Liver (tissue), 9 donors: Measurements from ENCODE around the gene CRELD2. TPM values are rescaled to one million over a fixed set of nuclear protein-coding genes. Genes with fewer than 3 reads are reported as not detected.

Source experiments
- DNase-seq: peaks from one replicate; pipeline ENCODE4 v3.0.0-alpha.2; 2017; ENCODE audit warnings: low spot score
- H3K27ac ChIP-seq, 2 donors: one replicate each; pipeline ENCODE4 v1.7.0; 2013; ENCODE audit warnings: inconsistent platforms in 2 of 2, low read length in 2 of 2, control low read depth in 1 of 2, low read depth in 1 of 2, mild to moderate bottlenecking in 1 of 2
- H3K27me3 ChIP-seq, 4 donors: one replicate each; pipeline versions ENCODE4 v1.6.1 to v1.7.0; 2013; ENCODE audit warnings: low read length in 3 of 4, inconsistent platforms in 1 of 4, mild to moderate bottlenecking in 1 of 4, moderate library complexity in 1 of 4; ENCODE audit not compliant: control insufficient read depth in 4 of 4, insufficient read depth in 4 of 4
- H3K36me3 ChIP-seq, 4 donors: one replicate each; pipeline versions ENCODE4 v1.6.1 to v1.7.0; 2013; ENCODE audit warnings: low read length in 3 of 4, mild to moderate bottlenecking in 3 of 4, low read depth in 1 of 4, moderate library complexity in 1 of 4; ENCODE audit not compliant: control insufficient read depth in 4 of 4, insufficient read depth in 3 of 4
- H3K4me1 ChIP-seq, 4 donors: one replicate each; pipeline versions ENCODE4 v1.6.1 to v1.7.0; 2013; ENCODE audit warnings: low read length in 3 of 4, mild to moderate bottlenecking in 3 of 4, moderate library complexity in 1 of 4; ENCODE audit not compliant: control insufficient read depth in 4 of 4, insufficient read depth in 4 of 4
- H3K4me3 ChIP-seq, 3 donors: one replicate each; pipeline versions ENCODE4 v1.6.1 to v1.7.0; 2013; ENCODE audit warnings: low read length in 3 of 3, control low read depth in 1 of 3, low read depth in 1 of 3, mild to moderate bottlenecking in 1 of 3
- H3K9ac ChIP-seq, 2 donors: one replicate each; pipeline ENCODE4 v1.7.0; 2013; ENCODE audit warnings: low read length in 2 of 2, mild to moderate bottlenecking in 2 of 2, moderate library complexity in 2 of 2, control low read depth in 1 of 2, low read depth in 1 of 2
- H3K9me3 ChIP-seq, 4 donors: one replicate each; pipeline versions ENCODE4 v1.6.1 to v1.7.0; 2013; ENCODE audit warnings: low read length in 3 of 4; ENCODE audit not compliant: control insufficient read depth in 4 of 4
- FOXA1 ChIP-seq: IDR thresholded peaks from 2 replicates; pipeline ENCODE4 v1.6.1; 2016; ENCODE audit warnings: antibody characterized with exemption
- FOXA2 ChIP-seq: IDR thresholded peaks from 2 replicates; pipeline ENCODE4 v1.6.1; 2016; ENCODE audit warnings: antibody characterized with exemption
- GABPA ChIP-seq, 2 donors: IDR thresholded peaks in 1 of 2; conservative IDR thresholded peaks in 1 of 2; 2 replicates each; pipeline ENCODE4 v1.6.1; 2016; ENCODE audit warnings: antibody characterized with exemption in 2 of 2, mild to moderate bottlenecking in 1 of 2, moderate library complexity in 1 of 2
- HNF4A ChIP-seq, 2 donors: conservative IDR thresholded peaks; 2 replicates each; pipeline ENCODE4 v1.6.1; 2016; ENCODE audit warnings: antibody characterized with exemption in 2 of 2, mild to moderate bottlenecking in 2 of 2
- HNF4G ChIP-seq: IDR thresholded peaks from 2 replicates; pipeline ENCODE4 v1.6.1; 2016; ENCODE audit warnings: antibody characterized with exemption
- JUND ChIP-seq, 2 donors: IDR thresholded peaks; 2 replicates each; pipeline ENCODE4 v1.6.1; 2016; ENCODE audit warnings: antibody characterized with exemption in 2 of 2
- NR2F2 ChIP-seq: IDR thresholded peaks from 2 replicates; pipeline ENCODE4 v1.6.1; 2016; ENCODE audit warnings: antibody characterized with exemption
- RXRA ChIP-seq, 2 donors: IDR thresholded peaks; 2 replicates each; pipeline ENCODE4 v1.6.1; 2017 to 2018; ENCODE audit warnings: antibody characterized with exemption in 2 of 2, mild to moderate bottlenecking in 1 of 2
- SP1 ChIP-seq: IDR thresholded peaks from 2 replicates; pipeline ENCODE4 v1.6.1; 2018; ENCODE audit warnings: antibody characterized with exemption, mild to moderate bottlenecking
- TAF1 ChIP-seq: conservative IDR thresholded peaks from 2 replicates; pipeline ENCODE4 v1.6.1; 2016; ENCODE audit warnings: antibody characterized with exemption, mild to moderate bottlenecking
- YY1 ChIP-seq: IDR thresholded peaks from 2 replicates; pipeline ENCODE4 v1.6.1; 2016; ENCODE audit warnings: antibody characterized with exemption, mild to moderate bottlenecking
- WGBS: extraction: QIAGEN DNeasy Blood & Tissue Kit; methylation state at CpG from one replicate; pipeline ENCODE4 v1.1.7; 2013; 5-methylcytosine and 5-hydroxymethylcytosine counted together
- polyA plus RNA-seq, 2 donors: library from polyadenylated mRNA; stranded (reverse) in 1 of 2; unstranded in 1 of 2; fragments of 200-250 nt in 1 of 2; fragments of >200 nt in 1 of 2; fragmentation: Nextera tagmentation in 1 of 2; extraction: Ambion mirVana in 1 of 2; gene quantifications; one replicate each; pipeline versions ENCODE4 v1.2.1 to v1.2.3, GENCODE V29; 2013 to 2015
- total RNA-seq, 2 donors: library from RNA; depleted of rRNA; stranded (reverse); fragments of >200 nt; gene quantifications; one replicate each; pipeline ENCODE4 v1.2.3, GENCODE V29; 2014
- TF ChIP-seq, protein P1 (sequence below): IDR thresholded peaks from 2 replicates; pipeline ENCODE4 v1.6.1; 2016; ENCODE audit warnings: antibody characterized with exemption, mild to moderate bottlenecking
- TF ChIP-seq, protein P2 (sequence below): IDR thresholded peaks from 2 replicates; pipeline ENCODE4 v1.6.1; 2016; ENCODE audit warnings: antibody characterized with exemption
- TF ChIP-seq, protein P3 (sequence below): IDR thresholded peaks from 2 replicates; pipeline ENCODE4 v1.6.1; 2016; ENCODE audit warnings: antibody characterized with exemption
- donor health status: healthy.
- donor health status: healthy.
- donor health status: healthy.
- donor health status: healthy.
- donor health status: healthy.

Gene CRELD2
- total and polyA plus RNA-seq, 4 donors: 17.2 to 98.1 (median 57.1) TPM

DNA sequence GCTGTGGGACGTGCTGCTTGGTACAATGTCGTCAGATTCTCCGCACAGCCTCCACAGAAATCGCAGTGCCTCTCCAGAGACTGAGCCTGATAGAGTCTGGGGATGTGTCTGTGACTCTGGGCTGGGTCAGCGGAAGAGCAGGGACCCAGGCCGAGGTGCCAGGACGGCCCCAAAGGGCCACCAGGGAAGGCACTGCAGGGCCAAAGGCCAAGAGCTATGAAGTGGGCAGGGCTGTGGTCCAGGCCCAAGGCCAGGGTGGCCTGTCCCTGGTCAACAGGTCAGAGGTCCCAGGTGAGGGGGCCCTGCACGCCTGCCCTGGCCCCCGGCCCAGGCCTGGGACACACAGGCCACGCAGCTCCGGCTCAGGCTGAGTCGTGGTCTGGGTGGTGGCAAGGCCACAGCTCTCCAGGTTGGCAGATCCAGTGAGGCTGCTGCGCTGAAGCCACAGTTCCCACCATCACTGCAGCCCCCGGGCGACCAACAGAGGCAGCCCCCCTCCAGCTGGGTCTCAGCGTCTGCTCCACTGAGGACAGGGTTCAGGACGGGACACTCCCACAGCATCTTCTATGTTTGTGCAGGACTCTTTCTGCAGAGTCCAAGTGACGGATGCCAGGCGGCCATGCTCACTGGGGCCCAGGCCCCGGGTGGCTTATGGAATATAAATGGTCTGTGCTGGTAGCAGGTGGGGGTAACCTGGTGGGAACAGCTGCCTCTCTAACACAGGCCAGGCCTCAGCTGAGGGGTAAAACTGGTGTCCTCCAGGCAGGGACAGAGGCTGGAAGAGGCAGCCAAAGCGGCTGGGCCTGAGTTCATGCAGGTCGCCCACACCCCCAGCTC lies 37.4 kb downstream of the CRELD2 start:
- 55% methylated on average over 22 of the region's 22 CpGs for WGBS
- Histone ChIP-seq H3K9ac (peak overlapping the region in 1 of 2 donors; percentile 16), H3K4me1 (peaks cover 37 to 58% (median 49%) of the 10 kb centered on the region in 4 donors), H3K9me3 (no peaks in the 10 kb centered on the region), H3K27me3 (no peaks in the 10 kb centered on the region), H3K27ac (peak overlapping the region; percentile 49 to 67), H3K4me3 (no peak overlapping the region), H3K36me3 (no peaks in the 10 kb centered on the region)
- DNase-seq: no peak
- TF ChIP-seq JUND (IDR thresholded peaks at IDR 0.05): no peak
- no peak for TF ChIP-seq YY1
- TF ChIP-seq, protein P1, sequence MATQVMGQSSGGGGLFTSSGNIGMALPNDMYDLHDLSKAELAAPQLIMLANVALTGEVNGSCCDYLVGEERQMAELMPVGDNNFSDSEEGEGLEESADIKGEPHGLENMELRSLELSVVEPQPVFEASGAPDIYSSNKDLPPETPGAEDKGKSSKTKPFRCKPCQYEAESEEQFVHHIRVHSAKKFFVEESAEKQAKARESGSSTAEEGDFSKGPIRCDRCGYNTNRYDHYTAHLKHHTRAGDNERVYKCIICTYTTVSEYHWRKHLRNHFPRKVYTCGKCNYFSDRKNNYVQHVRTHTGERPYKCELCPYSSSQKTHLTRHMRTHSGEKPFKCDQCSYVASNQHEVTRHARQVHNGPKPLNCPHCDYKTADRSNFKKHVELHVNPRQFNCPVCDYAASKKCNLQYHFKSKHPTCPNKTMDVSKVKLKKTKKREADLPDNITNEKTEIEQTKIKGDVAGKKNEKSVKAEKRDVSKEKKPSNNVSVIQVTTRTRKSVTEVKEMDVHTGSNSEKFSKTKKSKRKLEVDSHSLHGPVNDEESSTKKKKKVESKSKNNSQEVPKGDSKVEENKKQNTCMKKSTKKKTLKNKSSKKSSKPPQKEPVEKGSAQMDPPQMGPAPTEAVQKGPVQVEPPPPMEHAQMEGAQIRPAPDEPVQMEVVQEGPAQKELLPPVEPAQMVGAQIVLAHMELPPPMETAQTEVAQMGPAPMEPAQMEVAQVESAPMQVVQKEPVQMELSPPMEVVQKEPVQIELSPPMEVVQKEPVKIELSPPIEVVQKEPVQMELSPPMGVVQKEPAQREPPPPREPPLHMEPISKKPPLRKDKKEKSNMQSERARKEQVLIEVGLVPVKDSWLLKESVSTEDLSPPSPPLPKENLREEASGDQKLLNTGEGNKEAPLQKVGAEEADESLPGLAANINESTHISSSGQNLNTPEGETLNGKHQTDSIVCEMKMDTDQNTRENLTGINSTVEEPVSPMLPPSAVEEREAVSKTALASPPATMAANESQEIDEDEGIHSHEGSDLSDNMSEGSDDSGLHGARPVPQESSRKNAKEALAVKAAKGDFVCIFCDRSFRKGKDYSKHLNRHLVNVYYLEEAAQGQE: peak; percentile 11
- no peak for TF ChIP-seq GABPA (IDR thresholded peaks at IDR 0.05 in 1 of 2, conservative IDR thresholded peaks at IDR 0.05 in 1 of 2)
- TF ChIP-seq FOXA1: no peak
- peak; percentile 49 for TF ChIP-seq SP1
- peak; percentile 67 to 85 for TF ChIP-seq RXRA (IDR thresholded peaks at IDR 0.05)
- TF ChIP-seq, protein P2, sequence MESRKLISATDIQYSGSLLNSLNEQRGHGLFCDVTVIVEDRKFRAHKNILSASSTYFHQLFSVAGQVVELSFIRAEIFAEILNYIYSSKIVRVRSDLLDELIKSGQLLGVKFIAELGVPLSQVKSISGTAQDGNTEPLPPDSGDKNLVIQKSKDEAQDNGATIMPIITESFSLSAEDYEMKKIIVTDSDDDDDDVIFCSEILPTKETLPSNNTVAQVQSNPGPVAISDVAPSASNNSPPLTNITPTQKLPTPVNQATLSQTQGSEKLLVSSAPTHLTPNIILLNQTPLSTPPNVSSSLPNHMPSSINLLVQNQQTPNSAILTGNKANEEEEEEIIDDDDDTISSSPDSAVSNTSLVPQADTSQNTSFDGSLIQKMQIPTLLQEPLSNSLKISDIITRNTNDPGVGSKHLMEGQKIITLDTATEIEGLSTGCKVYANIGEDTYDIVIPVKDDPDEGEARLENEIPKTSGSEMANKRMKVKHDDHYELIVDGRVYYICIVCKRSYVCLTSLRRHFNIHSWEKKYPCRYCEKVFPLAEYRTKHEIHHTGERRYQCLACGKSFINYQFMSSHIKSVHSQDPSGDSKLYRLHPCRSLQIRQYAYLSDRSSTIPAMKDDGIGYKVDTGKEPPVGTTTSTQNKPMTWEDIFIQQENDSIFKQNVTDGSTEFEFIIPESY: no peak
- TF ChIP-seq FOXA2: peak; percentile 5
- TF ChIP-seq, protein P3, sequence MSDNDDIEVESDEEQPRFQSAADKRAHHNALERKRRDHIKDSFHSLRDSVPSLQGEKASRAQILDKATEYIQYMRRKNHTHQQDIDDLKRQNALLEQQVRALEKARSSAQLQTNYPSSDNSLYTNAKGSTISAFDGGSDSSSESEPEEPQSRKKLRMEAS: peak; percentile 55
- no peak for TF ChIP-seq HNF4G
- TF ChIP-seq HNF4A (conservative IDR thresholded peaks at IDR 0.05): peak; percentile 84 to 89
- peak; percentile 61 for TF ChIP-seq NR2F2
- TF ChIP-seq TAF1: no peak

DNA sequence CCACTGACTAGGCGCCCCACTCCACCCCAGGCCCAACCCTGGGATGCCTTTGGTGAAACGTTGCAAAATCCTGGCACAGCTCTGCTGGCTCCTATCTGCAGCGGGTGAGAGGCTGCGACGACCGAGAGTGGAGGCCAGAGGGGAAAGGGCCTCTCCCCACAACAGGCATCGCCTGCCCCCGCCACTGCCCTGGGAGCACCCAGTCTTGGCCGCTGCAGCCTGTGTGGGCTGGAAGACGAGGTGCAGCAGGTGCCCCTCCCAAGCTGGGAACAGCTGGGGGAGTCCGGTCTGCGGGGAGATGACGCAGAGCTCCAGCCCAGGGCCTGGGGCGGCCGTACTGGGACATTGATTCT lies 38.0 kb downstream of the CRELD2 start:
- WGBS: 61% methylated on average over 15 of the region's 15 CpGs
- Histone ChIP-seq H3K9ac (peak overlapping the region in 1 of 2 donors; percentile 16), H3K27ac (peak overlapping the region; percentile 4 to 67)

More for the DNA sequence above, 38.0 kb downstream of the CRELD2 start:
- Histone ChIP-seq H3K27me3 (no peaks in the 10 kb centered on the region), H3K4me1 (peaks cover 37 to 58% (median 48%) of the 10 kb centered on the region in 4 donors), H3K4me3 (no peak overlapping the region), H3K9me3 (no peaks in the 10 kb centered on the region), H3K36me3 (no peaks in the 10 kb centered on the region)
- DNase-seq: no peak
- TF ChIP-seq HNF4A (conservative IDR thresholded peaks at IDR 0.05) (peak in 1 of 2 donors; percentile 34), RXRA (IDR thresholded peaks at IDR 0.05) (peak in 1 of 2 donors; percentile 46), YY1 (no peak)
- TF ChIP-seq, protein P3: no peak
